ENCODE measurements around the gene MTHFD2L.

MTHFD2L gene

GRCh38 chr4:74262522-74262921 is 104.6 kb downstream of the MTHFD2L start:
- H3K4me3 ChIP-seq (ENCODE audit: low read length) = no peak overlapping the region
- TF ChIP-seq CTCF (IDR thresholded peaks at IDR 0.05; ENCODE audit: insufficient read depth, low read depth, low read length, missing control alignments) = no peak
- peak; percentile 21 for DNase-seq (ENCODE audit: low read depth)

GRCh38 chr4:74263551-74263950 is 105.6 kb downstream of the MTHFD2L start:
- no peak for TF ChIP-seq CTCF (IDR thresholded peaks at IDR 0.05; ENCODE audit: insufficient read depth, low read depth, low read length, missing control alignments)
- no peak overlapping the region for H3K4me3 ChIP-seq (ENCODE audit: low read length)
- DNase-seq (ENCODE audit: low read depth) = no peak

- H3K4me3 ChIP-seq (ENCODE audit: low read length) = no peak overlapping the region
- no peak for DNase-seq (ENCODE audit: low read depth)
- no peak for TF ChIP-seq CTCF (IDR thresholded peaks at IDR 0.05; ENCODE audit: insufficient read depth, low read depth, low read length, missing control alignments)
These were observed 108.2 kb downstream of the MTHFD2L start for GRCh38 chr4:74266081-74266480.

- TF ChIP-seq CTCF (IDR thresholded peaks at IDR 0.05; ENCODE audit: insufficient read depth, low read depth, low read length, missing control alignments) = no peak
- no peak overlapping the region for H3K4me3 ChIP-seq (ENCODE audit: low read length)
- DNase-seq (ENCODE audit: low read depth) = peak; percentile 87
These were observed 110.2 kb downstream of the MTHFD2L start for GRCh38 chr4:74267998-74268606.

- no peak for TF ChIP-seq CTCF (IDR thresholded peaks at IDR 0.05; ENCODE audit: insufficient read depth, low read depth, low read length, missing control alignments)
- H3K4me3 ChIP-seq (ENCODE audit: low read length) = no peak overlapping the region
- no peak for DNase-seq (ENCODE audit: low read depth)
These were observed 110.7 kb downstream of the MTHFD2L start for GRCh38 chr4:74268643-74269042.

GRCh38 chr4:74278490-74278889 is 120.6 kb downstream of the MTHFD2L start:
- DNase-seq (ENCODE audit: low read depth) = peak; percentile 27
- H3K4me3 ChIP-seq (ENCODE audit: low read length) = no peak overlapping the region
- TF ChIP-seq CTCF (IDR thresholded peaks at IDR 0.05; ENCODE audit: insufficient read depth, low read depth, low read length, missing control alignments) = no peak

- no peak overlapping the region for H3K4me3 ChIP-seq (ENCODE audit: low read length)
- DNase-seq (ENCODE audit: low read depth) = no peak
- no peak for TF ChIP-seq CTCF (IDR thresholded peaks at IDR 0.05; ENCODE audit: insufficient read depth, low read depth, low read length, missing control alignments)
These were observed 121.8 kb downstream of the MTHFD2L start for GRCh38 chr4:74279716-74280115.
